ENCODE results near the gene WDR62. TPM values are rescaled to one million over a fixed set of nuclear protein-coding genes. Genes with fewer than 3 reads are reported as not detected.

Gene WDR62
- total RNA-seq, 1 experiment from 2014 or later: 51.4 TPM

GRCh38 chr19:36060430-36060829, 5.7 kb downstream of the WDR62 start:
- CTCF ChIA-PET: no interaction called here
- BruUV-seq (replicated peaks): no TSS peak
- no peaks in the 10 kb centered on the region for H3K9me3 ChIP-seq (ENCODE audit: control insufficient read depth, insufficient read depth, low read depth, low read length)
- in situ Hi-C loops (cut with HindIII; ENCODE audit: low pct_unique_long_range_greater_than_20kb, low sequenced_read_pairs): no loop called here
- no peak overlapping the region for H3K27ac ChIP-seq (ENCODE audit: low read length)
- H3K4me1 ChIP-seq (ENCODE audit: control insufficient read depth, insufficient read depth, low read length): peaks cover 6% of the 10 kb centered on the region
- no peak for TF ChIP-seq TCF7L2 (IDR thresholded peaks at IDR 0.05; ENCODE audit: low read depth, low read length)
- TF ChIP-seq CTCF (IDR thresholded peaks at IDR 0.05): no peak
- TF ChIP-seq REST (IDR thresholded peaks at IDR 0.05; ENCODE audit: insufficient read depth in 1 of 2, low read depth in 2 of 2, low read length in 1 of 2): no peak
- TF ChIP-seq SIN3A (IDR thresholded peaks at IDR 0.05; ENCODE audit: borderline replicate concordance, insufficient read depth, low read depth, low read length): no peak
- H3K36me3 ChIP-seq (ENCODE audit: control insufficient read depth, insufficient read depth, low read length): peaks cover 19% of the 10 kb centered on the region
- DNase-seq (ENCODE audit: low read depth, low spot score) (no peak), ATAC-seq (peak; percentile 69)
- intact Hi-C loops (cut with micrococcal nuclease; ENCODE audit: unreplicated experiment): no loop called here
- POLR2A ChIA-PET: no interaction called here
- H3K4me3 ChIP-seq (ENCODE audit: low read depth in 2 of 2, low read length in 2 of 2): no peak overlapping the region
- no peaks in the 10 kb centered on the region for H3K27me3 ChIP-seq (ENCODE audit: control insufficient read depth, insufficient read depth, low read length)

- Histone ChIP-seq H3K27me3 (ENCODE audit: control insufficient read depth, insufficient read depth, low read length) (no peaks in the 10 kb centered on the region), H3K9me3 (ENCODE audit: control insufficient read depth, insufficient read depth, low read depth, low read length) (no peaks in the 10 kb centered on the region), H3K4me3 (ENCODE audit: low read depth in 2 of 2, low read length in 2 of 2) (no peak overlapping the region), H3K27ac (ENCODE audit: low read length) (no peak overlapping the region), H3K4me1 (ENCODE audit: control insufficient read depth, insufficient read depth, low read length) (peaks cover 4% of the 10 kb centered on the region), H3K36me3 (ENCODE audit: control insufficient read depth, insufficient read depth, low read length) (peaks cover 21% of the 10 kb centered on the region)
- ChIA-PET POLR2A (interaction anchor here (0.7 kb wide), 2 partner anchors 41 to 192 kb away, joined by 3 read pairs; no protein-coding TSS in a partner anchor), CTCF (no interaction called here)
- ATAC-seq (no peak), DNase-seq (ENCODE audit: low read depth, low spot score) (no peak)
- in situ Hi-C loops (cut with HindIII; ENCODE audit: low pct_unique_long_range_greater_than_20kb, low sequenced_read_pairs) (no loop called here), intact Hi-C loops (cut with micrococcal nuclease; ENCODE audit: unreplicated experiment) (no loop called here)
- TF ChIP-seq REST (IDR thresholded peaks at IDR 0.05; ENCODE audit: insufficient read depth in 1 of 2, low read depth in 2 of 2, low read length in 1 of 2): no peak
- no peak for TF ChIP-seq CTCF (IDR thresholded peaks at IDR 0.05)
- TF ChIP-seq POLR2AphosphoS5 (IDR thresholded peaks at IDR 0.05; ENCODE audit: low read depth, low read length): no peak
- TF ChIP-seq SIN3A (IDR thresholded peaks at IDR 0.05; ENCODE audit: borderline replicate concordance, insufficient read depth, low read depth, low read length): no peak
- TF ChIP-seq TCF7L2 (IDR thresholded peaks at IDR 0.05; ENCODE audit: low read depth, low read length): no peak
- BruUV-seq (replicated peaks): no TSS peak
Measured at GRCh38 chr19:36061367-36061766, 6.7 kb downstream of the WDR62 start.
